Measurements from ENCODE around the gene MAMLD1. TPM values are rescaled to one million over a fixed set of nuclear protein-coding genes. Genes with fewer than 3 reads are reported as not detected.
A peak's percentile ranks its signal among the peaks of the same experiment; 100 is the strongest.

Gene MAMLD1
- total and polyA plus RNA-seq, 2 donors (not counting 3 experiments of a cell fraction or from before 2014, with no cell fraction given), result 2.5 to 5.6 TPM

DNA sequence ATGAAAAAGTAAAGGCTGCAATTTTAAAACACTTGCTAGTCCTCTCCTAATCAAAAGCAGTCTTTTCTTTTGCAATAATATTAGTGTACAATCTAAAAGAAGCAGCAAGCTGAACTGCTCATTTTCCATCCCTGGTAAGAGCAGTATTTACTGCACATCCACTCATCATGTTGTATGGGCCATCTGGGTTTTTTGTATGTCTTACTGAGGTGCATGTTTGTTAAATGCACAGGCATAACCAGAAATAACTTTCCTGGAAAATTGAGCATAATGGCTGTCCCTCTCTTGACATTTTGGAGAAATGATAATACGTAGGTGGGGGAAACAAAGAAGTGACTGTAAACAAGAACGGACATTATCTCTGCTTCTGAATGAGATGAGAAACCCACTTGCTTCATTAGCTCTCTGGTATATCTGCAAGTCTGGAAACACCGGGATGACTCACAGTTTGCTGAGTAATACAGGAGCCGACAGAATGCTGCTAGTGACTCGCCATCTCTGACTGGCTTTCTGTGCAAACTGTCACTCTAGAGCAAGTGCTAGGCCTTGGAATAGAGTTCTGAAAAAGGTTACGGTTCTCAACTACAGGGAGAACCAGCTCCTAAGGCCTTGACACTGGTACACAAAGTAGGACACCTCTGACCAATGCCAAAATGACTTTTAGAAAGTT lies 119.6 kb downstream of the MAMLD1 start:
- POLR2A ChIA-PET, result no interaction called here
- Histone ChIP-seq H3K9ac (replicated peaks; ENCODE audit: extremely low read depth, insufficient read depth, low read length) (no peak overlapping the region), H3K27me3 (ENCODE audit: control insufficient read depth in 2 of 2, insufficient read depth in 2 of 2, low read length in 2 of 2) (no peaks in the 10 kb centered on the region), H3K79me2 (ENCODE audit: control insufficient read depth, insufficient read depth, low read length) (no peaks in the 10 kb centered on the region), H3K4me1 (ENCODE audit: control insufficient read depth, extremely low read depth, insufficient read depth, low read length) (no peaks in the 10 kb centered on the region), H3K4me3 (replicated peaks in 1 of 3; ENCODE audit: insufficient read depth in 1 of 3, low read depth in 1 of 3, low read length in 3 of 3) (no peak overlapping the region), H3K4me2 (ENCODE audit: insufficient read depth, low read length) (no peak overlapping the region), H3K9me1 (replicated peaks; ENCODE audit: control insufficient read depth, extremely low read depth, insufficient read depth, low read length) (no peaks in the 10 kb centered on the region), H3K27ac (ENCODE audit: insufficient read depth, low read depth, low read length) (no peak overlapping the region), H4K20me1 (replicated peaks; ENCODE audit: control insufficient read depth, extremely low read depth, insufficient read depth, low read length) (no peaks in the 10 kb centered on the region), H2AFZ (ENCODE audit: low read depth, low read length) (no peak overlapping the region), H3K36me3 (ENCODE audit: control insufficient read depth in 2 of 2, extremely low read depth in 1 of 2, insufficient read depth in 2 of 2, low read length in 2 of 2) (no peaks in the 10 kb centered on the region), H3K9me3 (replicated peaks; ENCODE audit: control insufficient read depth, insufficient read depth, low read length) (no peaks in the 10 kb centered on the region)
- FAIRE-seq (peak; percentile 99), DNase-seq (ENCODE audit: low read depth, low spot score) (peak; percentile 49)
- BruUV-seq (replicated peaks), result no TSS peak
- intact Hi-C loops (cut with micrococcal nuclease) (no loop called here), dilution Hi-C loops (cut with MboI; ENCODE audit: extremely low pct_ligation_motif_present, low sequenced_read_pairs) (no loop called here)
- TF ChIP-seq JUN (IDR thresholded peaks at IDR 0.05; ENCODE audit: borderline replicate concordance, insufficient read depth, insufficient read length, low read depth) (peak; percentile 38), POLR2AphosphoS5 (IDR thresholded peaks at IDR 0.05; ENCODE audit: insufficient read depth, low read depth, low read length) (no peak), MYC (IDR thresholded peaks at IDR 0.05; ENCODE audit: low read depth, low read length) (no peak), FOS (IDR thresholded peaks at IDR 0.05; ENCODE audit: borderline replicate concordance, insufficient read depth, low read length) (peak; percentile 72), GATA2 (IDR thresholded peaks at IDR 0.05; ENCODE audit: insufficient read depth, insufficient read length, low read depth, low read length) (no peak), POLR2A (IDR thresholded peaks at IDR 0.05; ENCODE audit: low read depth, low read length) (no peak), EZH2 (IDR thresholded peaks at IDR 0.05; ENCODE audit: borderline replicate concordance, low read depth, low read length, severe bottlenecking) (no peak)
- TF ChIP-seq, protein P1, sequence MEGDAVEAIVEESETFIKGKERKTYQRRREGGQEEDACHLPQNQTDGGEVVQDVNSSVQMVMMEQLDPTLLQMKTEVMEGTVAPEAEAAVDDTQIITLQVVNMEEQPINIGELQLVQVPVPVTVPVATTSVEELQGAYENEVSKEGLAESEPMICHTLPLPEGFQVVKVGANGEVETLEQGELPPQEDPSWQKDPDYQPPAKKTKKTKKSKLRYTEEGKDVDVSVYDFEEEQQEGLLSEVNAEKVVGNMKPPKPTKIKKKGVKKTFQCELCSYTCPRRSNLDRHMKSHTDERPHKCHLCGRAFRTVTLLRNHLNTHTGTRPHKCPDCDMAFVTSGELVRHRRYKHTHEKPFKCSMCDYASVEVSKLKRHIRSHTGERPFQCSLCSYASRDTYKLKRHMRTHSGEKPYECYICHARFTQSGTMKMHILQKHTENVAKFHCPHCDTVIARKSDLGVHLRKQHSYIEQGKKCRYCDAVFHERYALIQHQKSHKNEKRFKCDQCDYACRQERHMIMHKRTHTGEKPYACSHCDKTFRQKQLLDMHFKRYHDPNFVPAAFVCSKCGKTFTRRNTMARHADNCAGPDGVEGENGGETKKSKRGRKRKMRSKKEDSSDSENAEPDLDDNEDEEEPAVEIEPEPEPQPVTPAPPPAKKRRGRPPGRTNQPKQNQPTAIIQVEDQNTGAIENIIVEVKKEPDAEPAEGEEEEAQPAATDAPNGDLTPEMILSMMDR (IDR thresholded peaks at IDR 0.05; ENCODE audit: extremely low read depth in 1 of 2, insufficient read depth in 1 of 2, low read depth in 1 of 2, low read length in 2 of 2), result no peak
- TF ChIP-seq, protein P2, sequence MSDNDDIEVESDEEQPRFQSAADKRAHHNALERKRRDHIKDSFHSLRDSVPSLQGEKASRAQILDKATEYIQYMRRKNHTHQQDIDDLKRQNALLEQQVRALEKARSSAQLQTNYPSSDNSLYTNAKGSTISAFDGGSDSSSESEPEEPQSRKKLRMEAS (IDR thresholded peaks at IDR 0.05; ENCODE audit: insufficient read depth, insufficient read length), result no peak
- CTCF ChIA-PET, result interaction anchor here (0.9 to 4.5 kb wide), 6 partner anchors 104 to 532 kb away, joined by 3 to 24 read pairs (median 4); partner anchors contain the start of gene MAMLD1

Measured in endothelial cell of umbilical vein (primary cell).